ENCODE measurements around the gene P2RX4. TPM values are rescaled to one million over a fixed set of nuclear protein-coding genes. Genes with fewer than 3 reads are reported as not detected.

Gene P2RX4
- total RNA-seq, 1 experiment from 2014 or later = 8.1 TPM

DNA sequence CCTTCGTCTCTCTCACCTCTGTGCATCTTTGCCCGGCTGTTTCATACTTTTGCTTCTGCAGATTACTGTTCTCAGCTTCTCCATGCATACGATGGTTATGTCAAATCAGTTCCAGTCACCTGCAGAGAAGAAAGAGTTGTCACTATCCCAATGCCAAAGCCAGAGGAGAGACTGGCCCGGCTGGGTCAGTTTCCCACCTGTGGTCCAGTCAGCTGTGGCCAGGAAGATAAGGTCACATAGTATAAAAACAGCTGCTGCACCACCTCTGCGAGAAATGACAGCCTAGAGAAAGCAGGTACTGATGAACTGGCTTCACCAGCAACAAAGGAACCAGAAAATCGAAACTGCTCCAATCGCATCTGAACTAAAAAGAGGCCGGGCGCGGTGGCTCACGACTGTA lies 6.4 kb upstream of the P2RX4 start:
- H3K4me3 Mint-ChIP-seq = no peak overlapping the region
- Histone ChIP-seq H3K4me2 (ENCODE audit: insufficient read depth, insufficient read length, low read length) (no peak overlapping the region), H3K23ac (ENCODE audit: insufficient read length, low read depth, low read length) (no peak overlapping the region), H3K27ac (ENCODE audit: insufficient read length, low read depth, low read length) (no peak overlapping the region), H3K9ac (ENCODE audit: extremely low read depth, insufficient read length, low read length) (no peak overlapping the region), H3K18ac (ENCODE audit: insufficient read length, low read depth, low read length) (no peak overlapping the region), H3K14ac (ENCODE audit: insufficient read depth, low read length) (no peak overlapping the region), H3K23me2 (ENCODE audit: insufficient read length, low read depth, low read length, poor library complexity, severe bottlenecking) (no peaks in the 10 kb centered on the region), H3K79me1 (ENCODE audit: insufficient read depth, low read depth, low read length, poor library complexity, severe bottlenecking) (no peaks in the 10 kb centered on the region), H3K56ac (ENCODE audit: insufficient read length, low read depth, low read length) (no peak overlapping the region), H4K91ac (ENCODE audit: insufficient read length, low read depth, low read length) (no peak overlapping the region), H2BK15ac (ENCODE audit: low read depth, low read length) (no peak overlapping the region), H4K5ac (ENCODE audit: insufficient read length, low read depth, low read length) (no peak overlapping the region), H2BK5ac (ENCODE audit: insufficient read length, low read length) (no peak overlapping the region), H4K8ac (replicated peaks; ENCODE audit: insufficient read length, low read depth, low read length) (no peak overlapping the region), H3K79me2 (ENCODE audit: insufficient read depth, low read length) (no peaks in the 10 kb centered on the region), H3K27me3 (ENCODE audit: insufficient read depth, low read length) (no peaks in the 10 kb centered on the region), H3K9me3 (ENCODE audit: control insufficient read depth, low read depth, low read length) (no peaks in the 10 kb centered on the region), H3T11ph (ENCODE audit: low read length) (no peak overlapping the region), H4K20me1 (ENCODE audit: control insufficient read depth, insufficient read depth, insufficient read length) (no peaks in the 10 kb centered on the region), H2BK20ac (ENCODE audit: low read depth, low read length, poor library complexity, severe bottlenecking) (no peak overlapping the region), H2BK120ac (ENCODE audit: low read depth, low read length, poor library complexity, severe bottlenecking) (no peak overlapping the region), H3K4me1 (ENCODE audit: insufficient read depth, low read length) (no peaks in the 10 kb centered on the region), H2BK12ac (ENCODE audit: insufficient read length, low read depth, low read length) (no peak overlapping the region), H2AFZ (ENCODE audit: low read length) (no peak overlapping the region), H2AK5ac (ENCODE audit: insufficient read length, low read length) (no peak overlapping the region), H3K4ac (ENCODE audit: low read depth, low read length) (no peak overlapping the region)
- no peak for DNase-seq
- TF ChIP-seq, protein P1, sequence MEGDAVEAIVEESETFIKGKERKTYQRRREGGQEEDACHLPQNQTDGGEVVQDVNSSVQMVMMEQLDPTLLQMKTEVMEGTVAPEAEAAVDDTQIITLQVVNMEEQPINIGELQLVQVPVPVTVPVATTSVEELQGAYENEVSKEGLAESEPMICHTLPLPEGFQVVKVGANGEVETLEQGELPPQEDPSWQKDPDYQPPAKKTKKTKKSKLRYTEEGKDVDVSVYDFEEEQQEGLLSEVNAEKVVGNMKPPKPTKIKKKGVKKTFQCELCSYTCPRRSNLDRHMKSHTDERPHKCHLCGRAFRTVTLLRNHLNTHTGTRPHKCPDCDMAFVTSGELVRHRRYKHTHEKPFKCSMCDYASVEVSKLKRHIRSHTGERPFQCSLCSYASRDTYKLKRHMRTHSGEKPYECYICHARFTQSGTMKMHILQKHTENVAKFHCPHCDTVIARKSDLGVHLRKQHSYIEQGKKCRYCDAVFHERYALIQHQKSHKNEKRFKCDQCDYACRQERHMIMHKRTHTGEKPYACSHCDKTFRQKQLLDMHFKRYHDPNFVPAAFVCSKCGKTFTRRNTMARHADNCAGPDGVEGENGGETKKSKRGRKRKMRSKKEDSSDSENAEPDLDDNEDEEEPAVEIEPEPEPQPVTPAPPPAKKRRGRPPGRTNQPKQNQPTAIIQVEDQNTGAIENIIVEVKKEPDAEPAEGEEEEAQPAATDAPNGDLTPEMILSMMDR (conservative IDR thresholded peaks at IDR 0.05) = no peak
- H3K9me3 Mint-ChIP-seq = no peaks in the 10 kb centered on the region
- no CpG with 5 or more reads among the region's 11 CpGs for WGBS (ENCODE audit: extremely low coverage, insufficient read length, low lambda C conversion rate)
- H3K27me3 Mint-ChIP-seq (ENCODE audit: low read depth) = peaks cover 4% of the 10 kb centered on the region
- no peaks in the 10 kb centered on the region for H3K4me1 Mint-ChIP-seq
- no peaks in the 10 kb centered on the region for H3K36me3 Mint-ChIP-seq (ENCODE audit: insufficient read depth in 1 of 3, low read depth in 3 of 3)
- H3K27ac Mint-ChIP-seq = no peak overlapping the region

Data from H9 (cell line).